Right renal pelvis (tissue), 4 donors: ENCODE data around the gene NFASC. TPM values are rescaled to one million over a fixed set of nuclear protein-coding genes. Genes with fewer than 3 reads are reported as not detected.

Source experiments
- DNase-seq, 4 donors: peaks; one replicate each; pipeline ENCODE4 v3.0.0-alpha.2; 2013; ENCODE audit warnings: low read depth in 4 of 4, low spot score in 3 of 4, missing footprints in 1 of 4
- polyA plus RNA-seq, 4 donors: library from polyadenylated mRNA; unstranded; fragments of 120-200 nt; gene quantifications; one replicate each; pipeline ENCODE4 v1.2.1, GENCODE V29; 2013; ENCODE audit not compliant: insufficient read length in 4 of 4

The NFASC gene
- polyA plus RNA-seq, 4 donors, result 13.0 to 34.1 (median 15.3) TPM

GRCh38 chr1:204924013-204924759 lies 53.5 kb downstream of the NFASC start:
- DNase-seq, result no peak

DNA sequence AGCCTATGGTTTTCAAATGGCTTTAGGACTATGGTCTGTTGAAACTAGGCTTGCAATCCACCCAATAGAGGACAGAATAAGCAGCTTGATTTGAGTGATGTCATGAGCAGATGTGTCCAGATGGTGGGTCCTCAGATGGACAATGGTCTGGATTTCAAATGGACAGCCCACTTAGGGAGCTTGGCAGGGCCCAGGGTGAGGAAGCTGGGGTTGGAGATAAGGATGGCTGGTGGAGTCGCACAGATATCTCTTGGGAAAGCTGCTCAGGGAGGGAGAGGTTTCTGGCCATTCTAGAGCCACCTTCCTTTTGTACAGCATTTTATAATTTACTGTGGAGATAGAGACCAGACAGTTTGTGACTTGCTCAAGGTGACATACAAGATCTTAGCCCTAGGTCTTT lies 55.0 kb downstream of the NFASC start:
- DNase-seq, result no peak

GRCh38 chr1:204927673-204928641 lies 57.3 kb downstream of the NFASC start:
- DNase-seq, result no peak

DNA sequence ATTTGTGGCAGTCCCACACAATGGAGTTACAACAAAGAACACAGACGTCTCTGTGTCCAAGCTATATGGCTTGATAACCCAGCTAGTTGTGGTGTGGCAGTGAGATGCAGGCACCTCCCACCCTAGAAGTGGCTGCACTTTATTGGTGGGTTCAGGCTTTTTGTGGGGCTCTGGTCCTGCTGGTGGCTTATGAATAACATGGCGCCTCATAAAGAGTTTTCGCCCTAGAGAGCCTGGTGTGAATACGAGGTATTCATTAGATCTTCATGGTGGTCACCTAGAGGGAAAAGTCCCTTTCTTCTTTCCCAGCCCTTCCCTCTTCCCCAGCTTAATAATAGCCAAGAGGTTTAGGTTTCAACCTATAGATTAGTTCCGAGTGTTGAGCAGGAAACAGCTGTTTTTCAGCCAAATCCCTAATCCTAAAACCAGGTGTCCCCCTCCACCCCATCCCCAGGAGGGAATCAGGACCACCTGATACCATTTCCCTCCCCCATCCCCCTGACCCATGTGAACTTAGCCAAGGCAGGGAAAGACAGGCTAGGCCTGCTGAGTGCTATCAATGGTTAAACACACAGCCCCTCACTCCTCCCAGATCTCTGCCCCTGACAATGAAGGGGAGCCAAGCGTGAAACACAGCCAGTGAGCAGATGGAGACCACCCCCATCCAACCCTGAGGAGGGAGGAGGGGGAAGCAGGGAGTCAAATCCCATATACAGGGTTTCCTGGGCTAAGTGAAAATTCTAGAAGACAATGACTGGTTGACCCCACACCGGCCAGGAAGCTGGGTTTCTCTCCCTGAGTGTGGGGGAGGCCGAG lies 58.2 kb downstream of the NFASC start:
- DNase-seq, result peak in 2 of 4 donors; percentile 20 to 33

DNA sequence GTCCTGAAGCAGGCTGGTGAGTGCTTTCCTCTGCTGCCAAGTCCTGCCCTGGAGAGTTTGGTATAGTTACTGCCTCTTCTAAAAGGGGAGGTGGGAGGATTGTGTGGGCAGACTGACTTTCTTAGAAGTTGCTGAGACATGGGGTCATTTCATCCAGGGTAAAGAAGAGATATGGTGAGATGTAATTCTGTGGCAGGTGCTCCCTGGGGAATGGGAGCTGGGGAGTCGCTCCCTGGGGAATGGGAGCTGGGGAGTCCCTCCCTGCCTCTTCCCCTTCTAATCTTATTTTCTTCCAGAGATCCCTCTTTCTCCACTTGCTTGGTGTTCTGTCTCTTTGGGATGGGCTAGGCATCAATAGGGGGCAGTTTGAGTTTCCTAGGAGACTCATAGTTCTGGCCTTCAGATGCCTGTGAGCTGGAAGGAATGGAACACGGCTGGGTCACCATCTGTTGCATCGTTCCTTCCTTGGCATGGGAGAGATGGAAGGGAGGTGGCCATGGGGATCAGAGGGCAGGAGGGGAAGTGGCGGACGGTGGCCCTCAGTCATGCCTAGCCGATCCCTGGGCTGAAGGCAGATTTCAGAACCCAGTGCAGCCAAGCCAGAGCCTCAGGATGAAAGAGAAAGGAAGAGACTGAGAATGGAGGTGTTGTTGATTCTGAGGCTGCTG lies 59.0 kb downstream of the NFASC start:
- DNase-seq, result no peak

- DNase-seq, result no peak
Observed at GRCh38 chr1:204930155-204930523, 59.5 kb downstream of the NFASC start.

DNA sequence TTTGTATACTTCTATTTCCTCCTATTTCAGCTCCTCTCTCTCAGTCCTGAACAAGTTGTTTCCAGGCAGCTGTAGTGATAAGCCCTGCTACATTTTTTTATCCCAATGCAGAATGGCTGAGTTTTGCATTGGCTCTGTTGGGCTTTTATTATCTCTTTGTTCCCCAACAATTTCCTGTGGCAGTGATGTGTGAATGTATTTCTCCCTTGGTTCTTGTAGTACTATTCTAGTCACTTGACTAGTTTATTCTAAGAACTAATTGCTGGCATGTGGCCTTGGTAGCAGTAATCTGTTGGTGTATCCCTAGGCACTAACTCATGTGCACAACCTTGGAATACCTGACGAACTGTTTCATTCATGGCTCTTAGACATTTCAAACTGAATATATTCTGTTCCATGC lies 60.7 kb downstream of the NFASC start:
- no peak for DNase-seq

DNA sequence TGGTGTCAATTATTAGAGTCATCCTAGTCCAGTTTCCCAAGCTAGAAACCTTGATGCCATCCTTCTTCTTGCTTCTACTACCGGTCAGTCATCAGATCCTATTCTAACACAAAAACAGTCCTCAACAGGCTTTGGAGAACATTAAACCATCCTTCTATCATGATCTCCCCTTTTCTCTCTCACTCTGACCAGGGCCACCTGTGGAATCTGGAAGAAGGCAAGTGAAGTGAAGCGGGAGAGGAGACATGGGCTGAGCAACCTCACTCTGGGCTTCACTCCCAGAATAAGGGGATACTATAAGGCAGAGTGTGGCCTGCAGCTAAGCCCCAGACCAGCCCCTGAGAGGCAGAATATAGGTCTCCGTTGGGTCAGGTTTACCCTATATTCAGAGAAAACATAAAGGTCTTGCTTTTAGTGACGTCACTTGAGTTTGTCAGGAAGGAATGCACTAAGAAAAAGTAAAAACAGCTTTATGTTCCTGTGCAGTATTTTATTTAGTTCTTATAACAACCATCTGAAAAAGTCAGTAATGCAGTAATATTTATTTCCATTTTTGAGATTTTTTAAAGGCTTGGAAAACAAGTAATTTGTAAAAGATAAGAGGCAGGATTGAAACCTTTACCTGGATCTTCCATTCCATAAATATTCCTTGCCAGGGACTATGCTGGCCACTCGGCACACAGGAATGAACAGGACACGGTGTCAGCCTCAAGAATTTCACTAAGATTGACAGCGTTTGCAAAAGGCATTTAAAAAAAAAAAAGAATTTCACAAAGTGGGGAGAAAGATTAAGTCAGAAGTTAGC lies 61.3 kb downstream of the NFASC start:
- no peak for DNase-seq

GRCh38 chr1:204932573-204932909 lies 61.9 kb downstream of the NFASC start:
- no peak for DNase-seq

- DNase-seq, result no peak
Observed at GRCh38 chr1:204935155-204935554, 64.5 kb downstream of the NFASC start.

DNA sequence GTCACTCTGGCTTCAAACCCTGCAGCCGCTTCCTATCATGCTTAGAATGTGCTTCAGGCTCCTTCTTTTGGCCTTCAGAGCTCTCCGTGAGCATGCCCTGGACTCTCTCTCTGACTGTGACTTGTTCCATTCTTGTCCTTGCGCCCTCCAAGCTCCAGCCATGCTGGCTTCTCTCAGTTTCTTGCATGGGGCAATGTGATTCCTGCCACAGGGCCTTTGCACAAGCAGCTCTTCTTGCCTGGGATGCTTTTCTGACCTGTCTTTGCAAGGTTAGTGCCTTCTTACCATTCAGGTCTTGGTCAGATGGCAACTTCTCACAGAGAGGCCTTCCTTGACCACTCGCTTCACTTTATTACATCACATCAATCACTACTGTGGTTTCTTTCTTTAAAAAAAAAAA lies 66.1 kb downstream of the NFASC start:
- DNase-seq, result no peak

GRCh38 chr1:204937901-204938300 lies 67.2 kb downstream of the NFASC start:
- DNase-seq, result no peak

- no peak for DNase-seq
Observed at GRCh38 chr1:204940591-204940990, 69.9 kb downstream of the NFASC start.

DNA sequence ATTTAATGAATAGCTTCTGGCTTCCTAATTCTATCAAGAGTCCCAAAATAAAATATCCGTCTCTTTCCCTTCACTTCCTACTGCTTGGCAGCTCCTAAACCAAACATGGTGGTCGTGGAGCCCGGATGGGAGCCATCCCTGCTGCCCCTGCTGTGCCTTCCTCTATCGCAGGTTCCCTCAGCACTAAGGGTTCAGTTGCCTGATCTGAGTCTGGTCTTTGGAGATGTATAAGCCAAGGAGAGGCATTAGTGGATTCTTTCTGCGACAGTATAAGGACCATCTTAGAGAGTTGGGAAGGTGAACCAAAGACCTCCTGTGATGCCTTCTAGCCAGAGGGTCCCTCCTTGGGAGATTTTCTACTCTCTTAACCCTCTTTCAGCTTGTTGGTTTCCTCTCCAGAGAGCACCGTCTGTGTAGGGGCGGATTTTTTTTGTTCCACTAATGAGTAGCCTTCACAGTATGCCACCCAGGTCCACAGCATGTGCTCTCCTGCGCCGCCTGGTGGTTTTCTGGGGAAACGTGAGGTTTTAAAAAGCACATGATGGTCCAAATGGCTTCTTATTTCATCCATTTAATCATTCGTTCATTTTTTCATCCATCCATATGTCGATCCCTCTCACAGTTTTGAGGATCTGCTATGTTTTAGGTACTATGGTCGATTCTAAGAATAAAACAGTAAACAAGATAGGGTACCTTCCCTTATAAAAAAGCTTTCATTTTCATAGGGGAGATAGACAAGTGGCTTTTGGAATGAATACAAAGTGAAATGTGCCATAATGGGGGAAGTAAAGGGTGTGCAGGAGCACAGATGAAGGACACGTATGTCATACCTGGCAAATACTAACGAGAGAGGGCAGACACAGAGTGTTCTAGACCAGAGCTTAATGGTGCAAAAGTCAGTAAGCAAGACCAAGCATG lies 71.0 kb downstream of the NFASC start:
- DNase-seq, result peak; percentile 40 to 58 (median 52)

DNA sequence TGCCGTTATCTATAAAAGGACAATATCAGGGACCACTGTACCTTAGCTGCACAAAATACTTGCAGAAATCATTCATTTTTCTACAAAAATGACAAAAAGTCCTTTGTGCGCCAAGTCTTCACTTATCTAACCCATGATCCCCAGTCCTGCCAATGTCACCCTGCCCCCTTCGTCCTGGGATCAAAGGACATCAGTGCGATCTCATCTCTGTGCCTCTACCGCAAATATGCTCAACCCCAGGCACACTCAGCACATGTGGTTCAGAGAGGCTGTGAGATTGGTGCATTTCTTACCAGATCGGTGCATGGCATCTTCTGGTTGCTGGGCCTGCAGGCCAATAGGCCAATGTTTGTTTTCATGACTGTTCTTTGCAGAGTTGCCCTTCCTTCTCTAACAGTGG lies 72.8 kb downstream of the NFASC start:
- no peak for DNase-seq

GRCh38 chr1:204944662-204945061 lies 74.0 kb downstream of the NFASC start:
- DNase-seq, result no peak

DNA sequence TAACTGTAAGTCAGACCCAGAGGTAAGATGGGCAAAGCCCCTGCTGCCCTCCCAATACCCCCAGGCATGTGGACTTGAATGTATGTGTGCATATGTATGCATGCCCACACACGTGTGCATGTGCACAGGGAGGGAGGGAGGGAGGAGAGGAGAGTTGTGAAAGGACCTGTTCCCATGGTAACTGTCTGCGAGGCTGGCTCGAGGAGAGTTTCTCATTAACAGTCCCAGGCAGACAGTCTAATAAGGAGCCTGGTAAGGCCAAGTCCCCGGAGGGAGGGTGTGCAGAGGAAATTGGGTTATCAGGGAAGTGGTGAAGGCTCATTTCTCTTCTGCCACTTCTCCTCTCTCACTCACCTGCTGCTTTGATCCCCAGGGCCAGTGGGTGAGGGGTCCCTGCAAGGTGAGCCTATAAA lies 74.9 kb downstream of the NFASC start:
- DNase-seq, result peak in 1 of 4 donors; percentile 15

DNA sequence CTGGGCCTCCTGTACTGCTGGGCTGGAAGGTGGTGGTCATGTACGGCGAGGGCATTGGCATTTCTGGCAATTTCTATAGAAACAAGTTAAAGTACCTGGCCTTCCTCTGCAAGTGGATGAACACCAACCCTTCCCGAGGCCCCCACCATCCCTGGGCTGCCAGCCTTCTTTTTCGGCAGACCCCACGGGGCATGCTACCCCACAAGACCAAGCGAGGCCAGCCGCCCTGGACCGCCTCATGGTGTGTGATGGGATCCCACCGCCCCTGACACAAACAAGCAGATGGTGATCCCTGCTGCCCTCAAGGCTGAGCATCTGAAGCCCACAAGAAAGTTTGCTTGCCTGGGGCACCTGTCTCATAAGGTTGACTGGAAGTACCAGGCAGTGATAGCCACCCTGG lies 76.0 kb downstream of the NFASC start:
- no peak for DNase-seq

- DNase-seq, result no peak
Observed at GRCh38 chr1:204947338-204947737, 76.7 kb downstream of the NFASC start.
